ENCODE measurements around the gene KLHDC9. TPM values are rescaled to one million over a fixed set of nuclear protein-coding genes. Genes with fewer than 3 reads are reported as not detected.
A peak's percentile ranks its signal among the peaks of the same experiment; 100 is the strongest.

Gene KLHDC9
- total and polyA plus RNA-seq, 2 of the 13 experiments (the other 11 are each of a cell fraction or from before 2014, with no cell fraction given) = 2.9 TPM

GRCh38 chr1:161074676-161075368 is 23.3 kb upstream of the KLHDC9 start:
- Histone ChIP-seq H4K20me1 (ENCODE audit: insufficient read depth, low read length) (no peaks in the 10 kb centered on the region), H3K79me2 (ENCODE audit: insufficient read depth, low read length) (no peaks in the 10 kb centered on the region), H3K4me3 (replicated peaks in 1 of 3; ENCODE audit: insufficient read depth in 1 of 3, low read depth in 2 of 3, low read length in 3 of 3) (peak overlapping the region; percentile 62 to 75 (median 64)), H3K27ac (ENCODE audit: extremely low read length, insufficient read depth, low read length) (peak overlapping the region; percentile 27), H3K9me3 (ENCODE audit: low read length) (no peaks in the 10 kb centered on the region), H3K27me3 (ENCODE audit: control insufficient read depth in 1 of 2, insufficient read depth in 2 of 2, low read length in 2 of 2) (no peaks in the 10 kb centered on the region), H3K4me2 (ENCODE audit: low read depth, low read length) (peak overlapping the region; percentile 96), H3K36me3 (replicated peaks in 1 of 2; ENCODE audit: control insufficient read depth in 1 of 2, insufficient read depth in 2 of 2, low read length in 2 of 2) (no peaks in the 10 kb centered on the region), H2AFZ (ENCODE audit: low read length) (peak overlapping the region; percentile 8), H3K4me1 (ENCODE audit: insufficient read depth, low read length) (peaks cover 41% of the 10 kb centered on the region), H3K9ac (ENCODE audit: insufficient read depth, low read depth, low read length) (peak overlapping the region; percentile 70)
- intact Hi-C loops (cut with micrococcal nuclease; ENCODE audit: unreplicated experiment) (no loop called here), in situ Hi-C loops (cut with HindIII; ENCODE audit: extremely low pct_ligation_motif_present, low pct_unique_long_range_greater_than_20kb) (no loop called here)
- DNase-seq (ENCODE audit: low spot score) (peak; percentile 41), ATAC-seq (peak; percentile 28), FAIRE-seq (no peak)
- WGBS (ENCODE audit: low lambda C conversion rate) = 14% methylated on average over 5 of the region's 12 CpGs
- no TSS peak for BruUV-seq (replicated peaks)
- POLR2A ChIA-PET = interaction anchor here (0.5 to 3.8 kb wide), 4 partner anchors 22 to 54 kb away, joined by 3 to 21 read pairs (median 7); partner anchors contain the start of genes F11R, NIT1, PFDN2 and USF1
- CTCF ChIA-PET (ENCODE audit: low intra/inter-chr PET ratio, low total read pairs) = interaction anchor here (4.5 kb wide), 1 partner anchor 22 kb away, joined by 50 read pairs; the partner anchor contains the start of gene KLHDC9
- TF ChIP-seq SALL2 (CRISPR knock-in tag; IDR thresholded peaks at IDR 0.05) (no peak), CREB1 (IDR thresholded peaks at IDR 0.05) (peak; percentile 97), CREB1 (CRISPR knock-in tag; IDR thresholded peaks at IDR 0.05) (peak; percentile 59), SRSF1 (optimal IDR thresholded peaks at IDR 0.05; ENCODE audit: low read depth, low read length) (peak; percentile 87), SIN3B (IDR thresholded peaks at IDR 0.05; ENCODE audit: low read length) (no peak), ZNF317 (CRISPR knock-in tag; IDR thresholded peaks at IDR 0.05) (no peak), EEA1 (CRISPR knock-in tag; IDR thresholded peaks at IDR 0.05; ENCODE audit: borderline replicate concordance) (no peak), SPEN (CRISPR knock-in tag; IDR thresholded peaks at IDR 0.05; ENCODE audit: low read depth) (peak; percentile 19; the same call in 1 of the 2 replicates), NR2F6 (IDR thresholded peaks at IDR 0.05) (no peak), NR2F6 (CRISPR knock-in tag; IDR thresholded peaks at IDR 0.05) (no peak), FIP1L1 (IDR thresholded peaks at IDR 0.05; ENCODE audit: borderline replicate concordance, insufficient read depth, low read depth, low read length) (no peak), HOXA3 (CRISPR knock-in tag; IDR thresholded peaks at IDR 0.05) (peak; percentile 31; the same call in 1 of the 2 replicates), NFYB (CRISPR knock-in tag; IDR thresholded peaks at IDR 0.05) (no peak), NFKB2 (CRISPR knock-in tag; IDR thresholded peaks at IDR 0.05; ENCODE audit: borderline replicate concordance) (no peak), ZNF484 (CRISPR knock-in tag; IDR thresholded peaks at IDR 0.05; ENCODE audit: borderline replicate concordance, low read depth) (no peak), HMGXB3 (CRISPR knock-in tag; IDR thresholded peaks at IDR 0.05; ENCODE audit: borderline replicate concordance) (no peak), SNAPC5 (CRISPR knock-in tag; IDR thresholded peaks at IDR 0.05; ENCODE audit: borderline replicate concordance) (no peak), ZNF512 (CRISPR knock-in tag; IDR thresholded peaks at IDR 0.05) (no peak), DNMT3B (CRISPR knock-in tag; conservative IDR thresholded peaks at IDR 0.05) (no peak), ZEB1 (IDR thresholded peaks at IDR 0.05; ENCODE audit: insufficient replicate concordance, low read depth) (no peak), SP4 (CRISPR knock-in tag; IDR thresholded peaks at IDR 0.05) (no peak)

Measured in HepG2 (cell line).